ENCODE data around the gene TUBGCP3.
A peak's percentile ranks its signal among the peaks of the same experiment; 100 is the strongest.

The TUBGCP3 gene

DNA sequence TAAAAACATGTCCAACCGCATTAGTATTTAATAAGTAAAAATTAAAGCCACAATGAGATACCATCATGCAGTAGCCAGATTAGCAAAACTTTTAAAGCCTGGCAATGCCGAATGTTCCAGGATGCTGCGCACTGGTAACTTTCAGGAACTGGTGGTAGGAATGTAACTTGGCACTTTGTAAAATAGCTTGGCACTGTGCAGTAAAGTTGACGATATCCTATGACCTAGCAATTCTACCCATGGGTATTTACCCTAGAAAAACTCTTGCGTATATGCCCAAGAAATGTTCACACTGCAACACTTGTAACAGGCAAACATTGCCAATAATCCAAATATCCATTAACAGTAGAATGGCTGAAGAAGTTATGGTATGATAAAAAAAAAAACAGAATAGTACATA, 114.1 kb downstream of the TUBGCP3 start:
- DNase-seq: no peak

DNA sequence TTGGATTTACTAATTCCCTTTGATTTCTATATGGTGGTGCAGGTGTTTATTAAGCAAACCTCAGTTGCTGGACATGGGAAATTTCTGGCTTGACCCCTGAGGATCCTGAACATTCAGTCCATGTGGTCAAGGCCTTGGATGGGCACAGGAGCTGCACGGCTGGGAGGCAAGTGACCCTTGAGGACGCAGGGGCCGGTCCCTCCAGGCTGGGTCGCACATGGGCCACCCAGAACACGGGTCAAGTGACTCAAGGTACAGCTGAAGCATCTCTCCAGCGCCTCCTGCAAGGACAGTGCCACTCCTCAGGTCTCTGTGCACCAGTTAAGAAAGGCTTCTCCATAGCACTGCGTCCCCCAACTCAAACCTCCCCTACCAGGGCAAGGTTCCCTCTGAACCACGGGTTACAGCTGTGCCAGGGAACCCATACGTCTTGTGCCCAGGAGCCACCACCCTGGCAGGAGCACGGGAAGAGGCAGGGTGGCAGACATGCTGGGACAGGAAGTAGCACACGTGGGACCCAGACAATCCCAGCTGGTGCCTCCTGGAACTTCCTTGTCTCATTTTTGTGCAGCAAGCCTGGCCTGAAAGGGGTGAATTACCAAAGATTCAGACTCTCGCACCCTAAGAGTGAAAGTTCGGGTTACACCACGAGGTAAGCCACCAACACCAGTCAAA, 118.7 kb downstream of the TUBGCP3 start:
- DNase-seq: no peak

DNA sequence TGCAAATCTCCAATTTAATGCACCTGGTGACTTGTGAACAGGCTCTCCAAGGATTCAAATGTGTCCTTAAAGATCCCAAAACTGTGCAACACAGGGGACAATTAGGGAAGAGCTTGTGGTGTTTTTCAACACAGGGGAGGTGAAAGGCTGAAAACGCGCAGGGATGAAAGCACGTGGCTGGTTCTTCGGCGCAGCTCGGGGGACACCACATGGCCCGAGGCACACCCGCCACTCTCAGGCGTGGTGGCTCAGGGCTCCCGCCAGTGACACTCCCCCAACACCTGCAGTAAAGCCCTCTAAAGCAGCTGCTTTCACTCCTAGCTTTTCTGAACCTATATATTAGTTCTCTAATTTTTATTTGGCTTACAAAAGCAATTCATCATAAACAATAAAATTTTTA, 119.9 kb downstream of the TUBGCP3 start:
- no peak for DNase-seq

DNA sequence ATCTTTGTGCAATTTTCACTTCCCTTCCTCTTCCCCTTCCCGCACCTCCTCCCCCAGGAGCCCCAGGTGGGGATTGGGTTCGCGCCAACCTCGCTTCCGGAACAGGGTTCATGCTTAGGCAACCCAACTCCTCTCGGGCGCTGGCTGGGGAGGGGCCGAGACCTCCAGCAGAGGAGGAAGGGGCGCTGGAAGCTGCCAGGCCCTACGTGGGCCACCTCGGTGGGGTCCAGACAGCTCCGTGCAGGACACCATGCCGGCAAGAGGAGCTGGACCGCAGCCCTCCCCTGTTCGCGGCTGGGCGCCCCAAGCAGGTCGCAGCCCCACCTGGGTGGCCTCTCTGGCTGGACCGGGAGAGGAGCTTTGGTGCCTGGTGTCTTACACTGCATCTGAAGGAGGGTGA, 120.7 kb downstream of the TUBGCP3 start:
- DNase-seq: no peak

DNA sequence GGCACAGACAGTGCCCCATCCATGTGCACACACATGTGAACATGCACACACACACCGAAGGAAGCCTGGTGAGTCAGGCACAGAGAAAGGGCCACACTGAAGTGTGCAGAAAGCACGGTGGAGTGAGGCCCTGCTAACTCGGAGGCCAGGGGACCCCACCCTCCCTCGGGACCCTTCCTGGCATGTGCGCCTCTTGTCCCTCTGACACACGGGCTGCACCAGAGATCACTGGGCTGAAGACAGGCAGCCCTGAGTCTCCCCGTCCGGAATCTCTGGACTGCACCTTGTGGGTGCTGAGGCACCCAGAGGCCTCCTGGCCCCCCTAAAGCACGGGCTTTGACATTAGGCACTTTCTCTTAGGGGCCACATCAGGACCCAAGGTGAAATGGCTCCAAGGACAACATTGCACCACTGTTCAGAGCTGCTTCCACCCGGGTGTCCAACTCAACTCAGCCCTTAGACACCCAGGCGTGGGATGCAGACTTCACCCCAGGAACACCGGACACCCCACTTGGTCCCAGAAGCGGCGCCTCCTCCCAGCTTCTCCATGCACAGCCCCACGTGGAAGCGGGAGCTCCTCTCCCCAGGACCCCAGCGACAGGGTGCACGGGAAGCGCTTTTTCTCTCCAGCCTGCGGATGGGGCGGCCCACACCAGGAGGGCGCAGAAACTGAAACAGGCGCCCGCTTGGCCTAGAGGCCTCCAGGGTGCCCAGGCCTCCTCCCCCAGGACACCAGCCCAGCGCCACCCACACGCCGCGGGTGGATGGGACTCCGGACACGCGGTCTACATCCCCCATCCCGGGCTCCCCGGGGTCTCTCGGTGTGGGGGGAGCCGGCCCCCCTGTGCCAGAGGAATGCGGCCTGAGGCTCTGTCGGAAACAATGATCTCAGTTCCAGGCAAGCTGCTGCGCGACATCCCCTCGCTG, 121.6 kb downstream of the TUBGCP3 start:
- no peak for DNase-seq

DNA sequence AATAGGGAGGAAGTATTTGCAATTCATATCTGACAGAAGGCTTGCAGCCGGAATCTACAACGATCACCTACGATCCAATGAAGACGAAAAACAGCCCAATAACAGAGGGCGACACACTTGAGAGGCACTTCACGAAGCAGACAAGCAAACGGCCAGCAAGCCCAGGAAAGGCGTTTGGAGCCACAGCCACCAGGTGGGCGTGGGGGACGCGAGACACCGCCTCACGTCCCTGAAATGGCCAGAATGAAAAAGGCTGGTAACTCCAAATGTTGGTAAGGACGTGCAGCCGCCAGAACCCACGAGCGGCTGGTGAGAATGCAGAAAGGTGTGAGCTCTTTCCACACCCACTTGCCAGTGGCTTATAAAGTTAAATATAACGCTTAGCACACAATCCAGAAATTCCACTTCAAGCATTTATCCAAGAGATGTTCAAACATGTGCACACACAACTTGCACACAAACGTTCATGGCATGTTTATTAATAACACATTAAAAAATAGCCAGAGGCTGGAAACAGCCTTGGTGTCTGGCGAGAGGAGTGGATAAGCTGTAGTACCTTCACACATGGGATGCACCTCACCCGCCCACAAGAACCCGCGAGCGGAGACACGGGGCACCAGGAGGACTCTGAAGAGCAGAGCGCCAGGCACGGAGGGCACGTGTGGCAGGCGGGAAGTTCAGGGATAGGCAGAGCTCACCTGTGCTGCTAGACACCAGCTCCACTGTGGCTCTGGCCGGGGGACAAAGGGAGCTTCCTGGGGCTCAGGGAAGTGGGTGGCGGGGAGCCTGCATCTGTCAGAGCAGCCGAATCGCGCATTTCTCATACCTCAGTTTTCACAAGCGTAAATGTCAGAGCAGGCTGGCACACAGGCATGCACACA, 122.5 kb downstream of the TUBGCP3 start:
- no peak for DNase-seq

DNA sequence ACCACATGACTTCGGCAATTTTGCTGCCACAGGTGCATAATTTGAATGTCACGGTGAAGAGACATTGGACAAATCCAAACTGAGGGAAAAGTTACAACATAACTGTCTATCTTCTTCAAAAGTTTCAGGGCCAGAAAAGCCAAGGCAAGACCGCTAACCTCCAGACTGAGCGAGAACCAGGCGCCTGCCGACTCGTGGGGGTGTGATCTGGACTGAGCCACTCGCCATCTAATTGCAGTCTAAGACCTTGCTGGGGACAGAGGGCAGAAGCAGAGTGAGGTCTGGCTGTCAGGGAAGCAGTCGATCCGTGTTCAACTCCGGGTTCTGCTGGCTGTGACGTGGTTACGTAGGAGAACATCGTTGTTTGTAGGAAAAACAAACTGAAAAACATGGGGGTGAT, 123.2 kb downstream of the TUBGCP3 start:
- DNase-seq: no peak

DNA sequence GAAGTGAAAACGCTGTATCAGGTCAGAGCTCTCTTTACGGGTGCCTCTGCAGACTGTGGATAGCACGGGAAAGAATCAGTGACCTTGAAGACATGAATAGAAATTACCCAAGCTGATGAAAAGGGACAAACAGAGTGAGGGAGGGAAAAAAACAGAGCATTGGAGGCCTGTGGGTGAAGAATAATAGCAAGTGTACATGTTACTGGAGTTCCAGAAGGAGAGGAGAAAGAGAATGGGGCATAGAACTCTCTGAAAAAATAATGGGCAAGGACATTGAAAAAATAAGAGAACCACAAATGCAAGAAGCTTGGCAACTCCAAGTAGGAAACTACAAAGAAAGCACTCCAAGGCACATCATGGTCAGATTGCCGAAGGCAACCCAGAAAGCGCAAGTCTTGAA, 125.5 kb downstream of the TUBGCP3 start:
- no peak for DNase-seq

DNA sequence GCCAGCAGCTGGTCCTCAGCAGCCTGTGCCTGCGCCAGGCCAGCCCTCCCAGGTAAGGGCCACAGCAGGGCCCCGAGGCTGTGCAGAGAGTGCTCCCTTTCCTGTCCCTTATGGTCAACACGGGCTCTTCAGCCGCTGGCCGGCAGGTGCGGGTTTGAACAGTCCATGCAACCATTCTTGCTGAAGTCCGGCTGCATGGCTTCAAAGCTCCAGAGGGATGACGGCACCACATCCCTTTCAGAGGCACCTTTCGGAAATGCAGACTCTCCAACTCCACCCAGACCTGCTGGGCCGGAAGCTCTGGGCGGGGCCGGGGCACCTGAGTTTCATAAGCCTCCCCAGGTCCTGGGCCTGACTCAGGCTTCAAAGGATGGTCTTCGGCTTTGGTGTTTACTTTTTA, 130.5 kb downstream of the TUBGCP3 start:
- DNase-seq: no peak

DNA sequence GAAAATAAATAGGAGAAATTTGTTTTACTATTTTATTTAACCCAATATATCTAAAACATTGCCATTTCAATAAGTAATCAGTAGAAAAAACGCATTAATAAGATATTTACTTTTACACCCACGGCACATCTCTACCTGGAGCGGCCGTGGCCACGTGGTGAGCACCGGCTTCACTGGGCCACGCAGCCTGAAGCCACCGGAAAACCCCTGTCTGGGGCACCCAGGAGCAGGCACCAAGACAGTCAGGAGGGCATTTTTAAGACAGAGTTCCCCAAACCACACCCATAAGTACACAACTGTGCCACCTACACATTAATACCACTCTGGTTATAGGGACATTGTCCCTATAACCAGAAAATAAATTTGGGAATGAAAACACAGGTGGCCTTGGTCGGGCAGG, 130.9 kb downstream of the TUBGCP3 start:
- DNase-seq: no peak

DNA sequence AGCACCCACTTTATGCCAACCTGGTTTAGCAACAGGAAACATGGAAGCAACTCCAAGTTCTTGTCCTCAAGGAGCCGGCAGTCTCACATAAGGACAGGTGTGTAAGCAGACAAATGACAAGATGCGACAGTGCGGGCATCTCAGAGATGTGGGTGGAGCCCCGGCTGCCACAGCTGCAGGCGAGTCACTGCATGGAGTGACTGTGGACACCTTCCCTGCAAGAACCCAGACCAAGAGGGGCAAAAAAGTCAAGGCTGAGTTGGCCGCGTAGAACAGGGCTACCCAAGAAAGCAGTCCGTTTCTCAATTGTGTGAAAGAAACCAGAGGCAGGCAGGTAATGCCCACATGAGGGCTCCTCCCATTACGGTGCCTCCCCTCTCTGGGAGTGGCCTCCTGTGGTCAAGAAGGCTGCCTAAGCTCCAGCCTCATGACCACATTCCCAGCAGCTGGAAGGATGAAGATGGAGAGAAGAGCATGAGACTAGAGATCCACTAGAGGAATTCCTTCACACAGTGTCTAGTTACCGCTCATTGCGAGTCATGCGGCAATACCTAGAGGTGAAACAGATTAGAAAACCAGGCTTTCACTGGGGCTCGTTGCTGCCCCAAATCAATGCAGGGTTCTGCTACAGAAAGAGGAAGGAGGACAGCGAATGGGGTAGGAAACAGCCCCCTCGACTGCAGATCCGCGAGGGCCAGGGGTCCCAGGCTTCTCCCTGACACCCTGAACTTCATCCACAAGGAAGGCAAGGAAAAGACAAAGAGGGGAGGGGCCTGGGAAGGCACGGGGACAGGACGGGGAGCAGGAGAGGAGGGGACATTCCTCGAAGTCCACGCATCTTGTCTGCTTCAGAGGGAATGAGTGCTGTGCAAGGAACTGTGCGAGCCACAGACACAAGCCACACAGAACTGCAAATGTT, 131.6 kb downstream of the TUBGCP3 start:
- no peak for DNase-seq

DNA sequence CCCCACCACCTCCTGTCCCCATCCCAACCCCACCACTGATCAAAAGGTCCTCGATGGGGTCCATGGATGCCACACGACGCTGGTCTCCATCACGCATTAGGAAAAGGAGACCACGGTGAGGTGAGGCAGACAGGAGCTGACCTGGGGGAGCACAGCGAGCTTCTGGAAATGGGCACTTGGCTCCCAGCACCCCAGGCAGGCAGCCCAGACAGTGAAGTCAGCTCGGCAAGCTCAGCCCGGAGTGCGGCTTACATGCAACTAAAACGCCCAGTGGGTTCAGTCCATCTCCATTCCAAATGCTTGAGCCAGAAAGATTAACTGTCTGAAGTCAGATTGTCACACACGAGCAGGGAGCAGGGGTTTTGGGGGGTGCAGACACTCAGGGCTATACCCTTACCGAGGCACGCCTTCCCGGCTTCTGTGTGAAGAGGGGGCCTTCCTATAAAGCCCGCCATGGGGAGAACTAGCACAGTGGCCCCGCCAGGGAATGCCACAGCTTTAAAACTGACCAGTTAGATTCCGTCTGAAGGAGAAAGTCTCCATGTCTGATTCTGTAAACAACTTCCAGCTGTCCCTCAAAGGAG, 132.4 kb downstream of the TUBGCP3 start:
- peak; percentile 50 for DNase-seq

DNA sequence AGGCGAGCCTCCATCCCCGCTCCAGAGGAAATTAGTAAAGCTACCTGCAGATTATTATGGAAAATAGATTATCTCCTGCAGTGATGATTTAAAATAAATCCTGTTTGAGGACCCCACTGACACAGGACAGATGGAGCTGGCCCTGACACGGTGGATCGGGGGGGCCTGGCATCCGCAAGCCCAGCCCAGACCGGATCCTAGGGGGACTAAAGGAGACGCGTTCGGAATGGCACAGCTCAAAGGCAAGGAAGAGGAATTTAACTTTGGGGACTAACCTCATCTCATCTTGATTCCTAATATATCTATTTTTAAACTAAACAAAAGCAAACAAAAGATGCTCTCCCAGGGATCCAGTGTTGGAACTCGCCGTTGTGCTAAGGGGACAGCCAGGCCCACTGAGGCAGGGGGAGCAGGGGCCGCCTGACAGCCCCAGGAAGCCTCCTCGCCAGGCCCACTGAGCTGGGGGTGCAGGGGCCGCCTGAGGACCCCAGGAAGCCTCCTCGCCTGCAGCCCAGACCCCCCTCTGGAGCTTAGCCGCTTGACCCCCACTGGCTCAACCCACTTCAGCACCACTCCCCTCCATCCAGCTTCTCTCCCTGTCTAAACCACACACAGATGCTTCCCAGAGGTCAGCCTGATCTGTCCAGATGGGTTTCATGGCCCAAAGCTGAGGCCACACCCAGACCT, 133.2 kb downstream of the TUBGCP3 start:
- no peak for DNase-seq

DNA sequence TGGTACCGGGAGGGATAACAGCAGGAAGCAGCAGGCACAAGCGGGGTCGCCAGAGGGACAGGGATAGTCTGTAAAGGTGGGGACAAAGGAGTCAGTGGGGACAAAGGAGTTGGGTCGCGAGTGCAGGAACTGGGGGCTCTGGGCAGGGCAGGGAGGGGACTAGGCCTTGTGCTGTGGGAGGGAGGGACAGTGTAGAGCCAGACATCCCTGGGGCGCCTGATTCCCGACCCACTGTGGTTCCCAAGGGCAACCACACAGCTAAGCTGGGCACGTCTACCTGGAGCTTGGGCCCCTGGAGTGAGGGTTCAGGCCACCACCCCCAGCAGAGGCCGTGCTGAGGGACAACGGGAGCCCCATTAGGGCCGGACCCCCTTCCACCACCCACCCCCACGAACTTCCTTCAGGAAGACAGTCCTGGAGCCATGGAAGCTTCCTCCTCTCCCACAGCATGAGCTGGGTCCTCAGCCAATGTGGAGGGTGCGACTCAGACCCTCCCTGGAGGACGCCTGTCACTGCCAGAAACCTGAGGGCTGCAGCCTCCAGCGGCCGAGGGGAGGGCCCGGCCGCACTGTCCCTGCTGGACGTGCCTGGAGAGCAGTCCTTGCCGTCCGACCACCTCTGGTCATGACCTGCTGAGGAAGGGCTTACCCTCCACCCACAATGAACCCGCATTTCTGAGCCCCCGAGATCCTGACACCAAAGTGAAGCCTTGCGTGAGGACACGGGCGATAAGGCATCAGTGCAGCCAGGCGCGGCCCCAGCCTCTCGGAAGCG, 133.9 kb downstream of the TUBGCP3 start:
- DNase-seq: peak; percentile 48

DNA sequence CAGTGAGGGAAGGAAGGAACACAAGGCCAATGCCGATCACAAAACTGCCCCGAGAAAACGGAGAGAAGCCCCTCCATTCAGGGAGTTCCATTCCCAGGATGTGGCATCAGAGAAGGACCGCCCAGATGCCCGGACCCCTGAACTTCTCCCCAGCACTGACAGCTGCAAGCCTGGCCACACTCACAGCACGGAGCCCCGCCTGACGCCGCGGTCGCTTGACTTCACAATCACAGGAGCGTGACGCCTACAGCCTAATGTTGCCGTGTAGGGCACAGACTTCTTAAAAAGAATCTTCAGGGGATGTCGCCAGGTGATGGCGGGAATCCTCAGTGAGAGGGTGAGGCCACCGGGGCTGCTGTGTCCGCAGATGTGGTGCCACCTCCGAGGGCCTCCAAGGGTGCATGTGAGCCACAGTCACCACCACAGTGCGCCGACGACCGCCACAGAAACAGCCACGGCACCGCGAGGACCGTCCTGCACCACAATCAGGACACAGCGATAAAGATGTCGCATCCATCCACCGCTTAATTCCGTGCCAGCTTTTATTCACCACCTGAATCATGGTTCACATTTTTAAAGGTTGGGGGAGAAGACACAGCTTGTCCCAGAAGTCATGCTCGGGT, 134.6 kb downstream of the TUBGCP3 start:
- peak; percentile 50 for DNase-seq

DNA sequence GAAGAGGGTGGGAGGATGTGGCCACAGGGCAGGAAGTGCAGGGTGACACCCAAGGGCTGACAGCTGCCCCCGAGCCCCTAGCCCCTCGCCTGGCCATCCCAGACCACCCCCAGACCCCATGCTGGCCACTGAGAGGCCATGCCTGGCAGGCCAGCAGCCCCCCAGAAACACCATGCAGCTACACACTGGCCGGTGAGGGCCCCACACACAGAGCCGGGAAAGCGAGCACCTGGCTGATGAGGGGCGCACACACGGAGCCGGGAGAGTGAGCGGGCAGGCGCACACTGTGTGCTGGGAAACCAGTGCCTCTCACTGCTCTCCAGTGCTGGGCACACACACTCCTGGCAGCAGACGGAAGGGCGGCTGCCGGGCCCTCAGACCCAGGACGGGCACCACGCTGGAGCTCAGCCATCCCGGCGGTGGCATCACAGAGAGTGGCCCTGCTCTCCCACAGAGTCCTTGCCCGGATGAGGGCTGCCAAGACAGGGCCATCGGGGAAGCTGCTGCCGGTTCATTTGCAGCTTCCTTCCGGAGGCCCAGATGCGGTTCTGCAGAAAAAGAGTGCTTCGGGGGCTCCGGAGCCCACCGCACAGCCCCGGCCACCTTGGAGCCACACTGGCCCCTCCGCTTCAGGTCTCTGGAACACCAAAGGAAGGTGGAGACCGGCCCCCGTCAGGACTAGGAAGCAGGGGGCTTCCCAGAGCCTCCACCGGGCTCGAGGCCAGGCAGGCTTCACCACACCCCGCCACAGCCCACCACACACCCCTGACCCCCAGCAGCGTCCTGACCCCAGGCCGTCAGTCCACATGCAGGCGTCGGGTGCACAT, 135.4 kb downstream of the TUBGCP3 start:
- peak; percentile 52 for DNase-seq

DNA sequence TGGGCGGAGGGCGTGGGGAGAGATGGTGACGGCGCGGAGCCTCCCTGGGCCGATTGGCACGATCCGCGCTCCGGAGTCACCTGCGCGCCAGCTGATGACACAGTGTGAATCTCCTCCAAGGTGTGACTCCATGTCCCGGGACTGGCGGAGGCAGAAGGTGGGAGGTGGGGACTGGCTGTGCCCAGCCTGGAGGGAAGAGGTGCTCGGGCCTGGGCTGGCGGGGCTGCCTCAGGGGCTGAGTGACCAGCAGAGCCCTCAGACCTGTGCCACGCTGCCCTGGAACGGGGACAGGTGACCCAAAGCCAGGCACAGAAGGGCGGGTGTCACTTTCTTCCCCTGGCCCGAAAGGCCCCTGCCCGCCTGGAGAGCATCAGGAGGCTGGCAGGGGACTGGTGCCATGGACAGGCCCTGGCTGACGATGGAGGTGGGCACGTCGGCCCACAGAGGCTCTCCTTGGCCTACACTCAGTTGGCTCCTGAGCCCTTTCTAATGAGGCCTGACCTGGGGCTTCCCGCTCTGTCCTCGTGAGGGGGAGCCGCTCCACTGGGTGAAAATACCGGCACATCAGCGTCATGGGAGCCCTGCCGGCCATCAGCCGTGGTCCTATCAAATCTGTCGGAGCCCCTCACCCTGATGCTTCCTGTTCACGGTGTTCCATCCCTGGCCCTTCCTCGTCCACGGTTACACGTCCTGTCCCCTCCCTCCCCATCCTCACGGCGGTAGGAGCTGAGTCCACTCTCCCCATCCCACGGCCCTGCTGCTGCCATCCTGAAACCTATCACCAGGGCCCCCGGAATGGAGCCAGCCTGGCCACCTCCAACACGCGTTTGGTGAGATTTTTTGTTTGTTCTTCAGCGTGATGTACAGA, 136.2 kb downstream of the TUBGCP3 start:
- DNase-seq: peak; percentile 50

DNA sequence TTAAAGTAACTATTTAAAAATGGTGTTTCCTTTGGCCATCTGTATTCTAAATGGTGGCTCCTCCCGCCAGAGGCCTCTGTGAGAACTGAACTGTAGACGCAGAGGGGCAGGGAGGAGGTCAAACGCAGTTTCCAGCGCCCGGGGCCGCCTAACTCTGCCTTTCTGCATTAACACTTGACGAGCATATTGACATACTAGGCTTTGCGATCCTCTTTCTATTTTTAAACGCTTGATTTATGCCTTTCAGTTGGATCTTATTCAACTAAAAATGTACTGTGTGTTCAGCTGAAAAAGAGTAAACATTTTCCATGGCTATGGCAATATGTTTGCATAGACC, 137.1 kb downstream of the TUBGCP3 start:
- no peak for DNase-seq

All from activated effector memory CD4-positive, alpha-beta T cell treated with anti-CD3 and anti-CD28 coated beads, Interleukin-2, amount 50 U/mL, for 16 hours (primary cell).